K562 (cell line): ENCODE measurements around the gene PHYHD1. TPM values are rescaled to one million over a fixed set of nuclear protein-coding genes. Genes with fewer than 3 reads are reported as not detected.

Source experiments
- BHLHE40 ChIP-seq: IDR thresholded peaks from 2 replicates; pipeline ENCODE4 v1.6.1; 2011; ENCODE audit warnings: low read length, improper control_type of control experiment
- BRD4 ChIP-seq: fragments of 200-600 bp; sonication (generic); IDR thresholded peaks from 2 replicates; pipeline ENCODE4 v1.6.1; 2017; ENCODE audit warnings: inconsistent platforms
- CREM ChIP-seq: IDR thresholded peaks from 2 replicates; pipeline ENCODE4 v1.6.1; 2014; ENCODE audit warnings: antibody characterized with exemption, low read depth
- ETV6 ChIP-seq, 3 experiments: fragments of 150-350 bp in 1 of 3; sonication (generic) in 1 of 3; formaldehyde crosslinking in 1 of 3; IDR thresholded peaks; 2 replicates each; pipeline versions ENCODE4 v1.6.1 to v1.8.0; 2014 to 2022; ENCODE audit warnings: borderline replicate concordance in 2 of 3, low read depth in 2 of 3, antibody characterized with exemption in 1 of 3, low read length in 1 of 3, mild to moderate bottlenecking in 1 of 3, missing genetic modification reagents in 1 of 3
- FOXJ2 ChIP-seq: fragments of 200-800 bp; sonication (Bioruptor generic); IDR thresholded peaks from 2 replicates; pipeline ENCODE4 v1.6.1; 2016; ENCODE audit warnings: missing genetic modification characterization, missing compliant biosample characterization
- HDAC8 ChIP-seq: fragments of 450-650 bp; IDR thresholded peaks from 2 replicates; pipeline ENCODE4 v1.6.1; 2016; ENCODE audit warnings: mild to moderate bottlenecking, missing genetic modification characterization, moderate library complexity, missing compliant biosample characterization
- KDM5B ChIP-seq: fragments of 200-600 bp; sonication (generic); IDR thresholded peaks from 2 replicates; pipeline ENCODE4 v1.6.1; 2012; ENCODE audit warnings: low read depth, mild to moderate bottlenecking, moderate library complexity, low read length, control low read depth, inconsistent platforms; ENCODE audit not compliant: insufficient replicate concordance
- MIER1 ChIP-seq: fragments of 450-650 bp; IDR thresholded peaks from 2 replicates; pipeline ENCODE4 v1.6.1; 2016; ENCODE audit warnings: antibody characterized with exemption, mild to moderate bottlenecking, low read depth
- NFE2 ChIP-seq: IDR thresholded peaks from 2 replicates; pipeline ENCODE4 v1.6.1; 2014; ENCODE audit warnings: antibody characterized with exemption, low read depth
- RBBP5 ChIP-seq: fragments of 200-600 bp; sonication (generic); IDR thresholded peaks from 2 replicates; pipeline ENCODE4 v1.6.1; 2012; ENCODE audit warnings: borderline replicate concordance, mild to moderate bottlenecking, low read length, control low read depth, inconsistent platforms; ENCODE audit not compliant: insufficient read depth, poor library complexity, severe bottlenecking
- RUNX1 ChIP-seq: sonication (generic); IDR thresholded peaks from 2 replicates; pipeline ENCODE4 v1.6.1; 2016; ENCODE audit warnings: antibody characterized with exemption, low read depth
- ZFPM2 ChIP-seq: fragments of 250-450 bp; sonication (Bioruptor Pico); IDR thresholded peaks from 2 replicates; pipeline ENCODE4 v1.5.1; 2022; ENCODE audit warnings: mild to moderate bottlenecking
- ZNF239 ChIP-seq: fragments of 250-450 bp; sonication (Bioruptor Pico); IDR thresholded peaks from 2 replicates; pipeline ENCODE4 v1.4.0; 2020; ENCODE audit warnings: mild to moderate bottlenecking
- ZNF347 ChIP-seq: fragments of 450-650 bp; formaldehyde crosslinking; IDR thresholded peaks from 2 replicates; pipeline ENCODE4 v1.4.0; 2020; ENCODE audit warnings: low read depth, mild to moderate bottlenecking, moderate library complexity
- ZNF444 ChIP-seq: fragments of 250-450 bp; sonication (Bioruptor Pico); IDR thresholded peaks from 2 replicates; pipeline ENCODE4 v1.4.0; 2020; ENCODE audit warnings: mild to moderate bottlenecking, moderate library complexity
- ZNF79 ChIP-seq: fragments of 250-450 bp; sonication (Bioruptor Pico); IDR thresholded peaks from 2 replicates; pipeline ENCODE4 v1.4.0; 2020; ENCODE audit warnings: low read depth, mild to moderate bottlenecking, moderate library complexity
- polyA plus RNA-seq, 8 experiments: library from polyadenylated mRNA; depleted of rRNA in 4 of 8; stranded (reverse) in 5 of 8; unstranded in 3 of 8; fragments of >200 nt; fragmentation: Nextera tagmentation in 2 of 8; fragmentation: Illumina TruSeq in 1 of 8; extraction: Ambion mirVana in 2 of 8; extraction: Trizol in 1 of 8; gene quantifications; 2 replicates each; pipeline versions ENCODE4 v1.2.1 to v1.2.3, GENCODE V29; 2011 to 2014; ENCODE audit warnings: inconsistent platforms in 1 of 8, missing spikeins in 1 of 8
- total RNA-seq, 7 experiments: library from RNA; depleted of rRNA in 6 of 7; stranded (reverse); fragments of >200 nt in 6 of 7; fragmentation: Illumina TruSeq in 2 of 7; extraction: Trizol in 2 of 7; gene quantifications; 2 replicates each; pipeline versions ENCODE4 v1.2.1 to v1.2.3, GENCODE V29; 2011 to 2021; ENCODE audit warnings: low replicate concordance in 1 of 7
- TF ChIP-seq, protein P1 (sequence below), 2 experiments: fragments of 450-650 bp in 1 of 2; sonication (generic) in 1 of 2; formaldehyde crosslinking in 1 of 2; IDR thresholded peaks in 1 of 2; conservative IDR thresholded peaks in 1 of 2; 2 replicates each; pipeline versions ENCODE4 v1.6.1 to v1.8.1; 2016 to 2023; ENCODE audit warnings: mild to moderate bottlenecking in 2 of 2, moderate library complexity in 2 of 2, inconsistent platforms in 1 of 2, missing genetic modification reagents in 1 of 2
- TF ChIP-seq, protein P2 (sequence below), 2 experiments: fragments of 450-650 bp in 1 of 2; IDR thresholded peaks; 2 replicates each; pipeline ENCODE4 v1.6.1; 2011 to 2017; ENCODE audit warnings: low read depth in 2 of 2, antibody characterized with exemption in 1 of 2, borderline replicate concordance in 1 of 2, low read length in 1 of 2, mild to moderate bottlenecking in 1 of 2, mixed read lengths in 1 of 2; ENCODE audit not compliant: control insufficient read depth in 1 of 2
- TF ChIP-seq, protein P3 (sequence below): sonication (generic); formaldehyde crosslinking; IDR thresholded peaks from 2 replicates; pipeline ENCODE4 v1.8.1; 2022; ENCODE audit warnings: missing genetic modification reagents
- TF ChIP-seq, protein P4 (sequence below): fragments of 250-450 bp; sonication (Bioruptor Pico); IDR thresholded peaks from 2 replicates; pipeline ENCODE4 v1.8.0; 2022; ENCODE audit warnings: inconsistent platforms, mild to moderate bottlenecking, moderate library complexity, borderline replicate concordance

The PHYHD1 gene
- total and polyA plus RNA-seq, 9 of the 15 experiments (the other 6 are each of a cell fraction or from before 2014, with no cell fraction given): 0.36 to 1.3 (median 0.80) TPM

DNA sequence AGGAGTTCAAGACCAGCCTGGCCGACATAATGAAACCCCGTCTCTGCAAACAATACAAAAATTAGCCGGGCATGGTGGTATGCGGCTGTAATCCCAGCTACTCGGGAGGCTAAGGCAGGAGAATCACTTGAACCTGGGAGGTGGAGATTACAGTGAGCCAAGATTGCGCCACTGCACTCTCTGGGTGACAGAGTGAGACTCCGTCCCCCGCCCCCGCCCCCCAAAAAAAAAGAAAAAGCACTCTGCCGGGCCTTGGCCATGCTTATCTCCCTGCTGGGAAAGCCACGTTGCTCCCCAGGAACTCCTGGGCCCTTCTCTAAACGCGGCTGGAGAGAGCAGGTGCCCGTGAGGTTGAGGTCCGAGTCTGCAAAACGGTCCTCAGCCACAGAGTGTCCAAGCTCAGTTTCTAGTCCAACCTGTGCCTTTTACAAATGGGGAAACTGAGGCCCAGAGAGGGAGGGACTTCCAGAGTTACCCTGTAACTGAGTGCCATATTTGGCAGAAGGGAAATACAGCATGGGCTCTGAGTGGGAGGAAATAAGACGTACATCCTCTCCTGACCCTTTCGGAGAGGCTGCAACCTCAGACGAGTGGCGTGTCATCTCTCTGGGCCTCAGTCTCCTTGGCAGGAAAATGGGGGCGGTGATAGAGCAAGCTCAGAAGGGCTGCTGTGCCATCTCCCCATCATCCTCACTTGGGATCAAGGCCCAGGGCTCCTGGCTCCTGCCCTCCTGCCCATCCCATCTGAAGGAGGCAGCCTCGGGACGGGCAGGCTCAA is 6.6 kb upstream of the PHYHD1 start (continued):
- no peak for TF ChIP-seq KDM5B
- no peak for TF ChIP-seq ETV6 (IDR thresholded peaks at IDR 0.05; ENCODE audit: borderline replicate concordance in 1 of 2, low read depth in 2 of 2, low read length in 1 of 2)
- TF ChIP-seq ETV6 (CRISPR knock-in tag; IDR thresholded peaks at IDR 0.05; ENCODE audit: borderline replicate concordance): no peak
- no peak for TF ChIP-seq RUNX1
- no peak for TF ChIP-seq ZNF239 (CRISPR knock-in tag)
- TF ChIP-seq, protein P1, sequence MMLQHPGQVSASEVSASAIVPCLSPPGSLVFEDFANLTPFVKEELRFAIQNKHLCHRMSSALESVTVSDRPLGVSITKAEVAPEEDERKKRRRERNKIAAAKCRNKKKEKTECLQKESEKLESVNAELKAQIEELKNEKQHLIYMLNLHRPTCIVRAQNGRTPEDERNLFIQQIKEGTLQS (IDR thresholded peaks at IDR 0.05): peak; percentile 10; the same call in 1 of the 2 replicates
- TF ChIP-seq, protein P1 (CRISPR knock-in tag; conservative IDR thresholded peaks at IDR 0.05): no peak
- TF ChIP-seq ZFPM2: no peak
- TF ChIP-seq FOXJ2 (tag): no peak
- TF ChIP-seq ZNF444 (CRISPR knock-in tag): no peak
- TF ChIP-seq BHLHE40: no peak
- no peak for TF ChIP-seq MIER1
- no peak for TF ChIP-seq ZNF79
- no peak for TF ChIP-seq HDAC8 (tag)
- no peak for TF ChIP-seq CREM
- TF ChIP-seq NFE2: no peak
- TF ChIP-seq, protein P2, sequence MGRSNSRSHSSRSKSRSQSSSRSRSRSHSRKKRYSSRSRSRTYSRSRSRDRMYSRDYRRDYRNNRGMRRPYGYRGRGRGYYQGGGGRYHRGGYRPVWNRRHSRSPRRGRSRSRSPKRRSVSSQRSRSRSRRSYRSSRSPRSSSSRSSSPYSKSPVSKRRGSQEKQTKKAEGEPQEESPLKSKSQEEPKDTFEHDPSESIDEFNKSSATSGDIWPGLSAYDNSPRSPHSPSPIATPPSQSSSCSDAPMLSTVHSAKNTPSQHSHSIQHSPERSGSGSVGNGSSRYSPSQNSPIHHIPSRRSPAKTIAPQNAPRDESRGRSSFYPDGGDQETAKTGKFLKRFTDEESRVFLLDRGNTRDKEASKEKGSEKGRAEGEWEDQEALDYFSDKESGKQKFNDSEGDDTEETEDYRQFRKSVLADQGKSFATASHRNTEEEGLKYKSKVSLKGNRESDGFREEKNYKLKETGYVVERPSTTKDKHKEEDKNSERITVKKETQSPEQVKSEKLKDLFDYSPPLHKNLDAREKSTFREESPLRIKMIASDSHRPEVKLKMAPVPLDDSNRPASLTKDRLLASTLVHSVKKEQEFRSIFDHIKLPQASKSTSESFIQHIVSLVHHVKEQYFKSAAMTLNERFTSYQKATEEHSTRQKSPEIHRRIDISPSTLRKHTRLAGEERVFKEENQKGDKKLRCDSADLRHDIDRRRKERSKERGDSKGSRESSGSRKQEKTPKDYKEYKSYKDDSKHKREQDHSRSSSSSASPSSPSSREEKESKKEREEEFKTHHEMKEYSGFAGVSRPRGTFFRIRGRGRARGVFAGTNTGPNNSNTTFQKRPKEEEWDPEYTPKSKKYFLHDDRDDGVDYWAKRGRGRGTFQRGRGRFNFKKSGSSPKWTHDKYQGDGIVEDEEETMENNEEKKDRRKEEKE (IDR thresholded peaks at IDR 0.05; ENCODE audit: borderline replicate concordance in 1 of 2, control insufficient read depth in 1 of 2, low read depth in 2 of 2, low read length in 1 of 2): no peak
- TF ChIP-seq ZNF347 (CRISPR knock-in tag): no peak
- TF ChIP-seq RBBP5: no peak
- no peak for TF ChIP-seq BRD4
- TF ChIP-seq, protein P3, sequence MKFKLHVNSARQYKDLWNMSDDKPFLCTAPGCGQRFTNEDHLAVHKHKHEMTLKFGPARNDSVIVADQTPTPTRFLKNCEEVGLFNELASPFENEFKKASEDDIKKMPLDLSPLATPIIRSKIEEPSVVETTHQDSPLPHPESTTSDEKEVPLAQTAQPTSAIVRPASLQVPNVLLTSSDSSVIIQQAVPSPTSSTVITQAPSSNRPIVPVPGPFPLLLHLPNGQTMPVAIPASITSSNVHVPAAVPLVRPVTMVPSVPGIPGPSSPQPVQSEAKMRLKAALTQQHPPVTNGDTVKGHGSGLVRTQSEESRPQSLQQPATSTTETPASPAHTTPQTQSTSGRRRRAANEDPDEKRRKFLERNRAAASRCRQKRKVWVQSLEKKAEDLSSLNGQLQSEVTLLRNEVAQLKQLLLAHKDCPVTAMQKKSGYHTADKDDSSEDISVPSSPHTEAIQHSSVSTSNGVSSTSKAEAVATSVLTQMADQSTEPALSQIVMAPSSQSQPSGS: no peak
- TF ChIP-seq, protein P4, sequence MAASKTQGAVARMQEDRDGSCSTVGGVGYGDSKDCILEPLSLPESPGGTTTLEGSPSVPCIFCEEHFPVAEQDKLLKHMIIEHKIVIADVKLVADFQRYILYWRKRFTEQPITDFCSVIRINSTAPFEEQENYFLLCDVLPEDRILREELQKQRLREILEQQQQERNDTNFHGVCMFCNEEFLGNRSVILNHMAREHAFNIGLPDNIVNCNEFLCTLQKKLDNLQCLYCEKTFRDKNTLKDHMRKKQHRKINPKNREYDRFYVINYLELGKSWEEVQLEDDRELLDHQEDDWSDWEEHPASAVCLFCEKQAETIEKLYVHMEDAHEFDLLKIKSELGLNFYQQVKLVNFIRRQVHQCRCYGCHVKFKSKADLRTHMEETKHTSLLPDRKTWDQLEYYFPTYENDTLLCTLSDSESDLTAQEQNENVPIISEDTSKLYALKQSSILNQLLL (CRISPR knock-in tag): no peak
